Measurements from ENCODE around the gene ARL15. TPM values are rescaled to one million over a fixed set of nuclear protein-coding genes. Genes with fewer than 3 reads are reported as not detected.

ARL15 gene
- total and polyA plus RNA-seq, 2 of the 4 experiments (the other 2 are of a cell fraction), result 7.3 to 19.2 TPM

DNA sequence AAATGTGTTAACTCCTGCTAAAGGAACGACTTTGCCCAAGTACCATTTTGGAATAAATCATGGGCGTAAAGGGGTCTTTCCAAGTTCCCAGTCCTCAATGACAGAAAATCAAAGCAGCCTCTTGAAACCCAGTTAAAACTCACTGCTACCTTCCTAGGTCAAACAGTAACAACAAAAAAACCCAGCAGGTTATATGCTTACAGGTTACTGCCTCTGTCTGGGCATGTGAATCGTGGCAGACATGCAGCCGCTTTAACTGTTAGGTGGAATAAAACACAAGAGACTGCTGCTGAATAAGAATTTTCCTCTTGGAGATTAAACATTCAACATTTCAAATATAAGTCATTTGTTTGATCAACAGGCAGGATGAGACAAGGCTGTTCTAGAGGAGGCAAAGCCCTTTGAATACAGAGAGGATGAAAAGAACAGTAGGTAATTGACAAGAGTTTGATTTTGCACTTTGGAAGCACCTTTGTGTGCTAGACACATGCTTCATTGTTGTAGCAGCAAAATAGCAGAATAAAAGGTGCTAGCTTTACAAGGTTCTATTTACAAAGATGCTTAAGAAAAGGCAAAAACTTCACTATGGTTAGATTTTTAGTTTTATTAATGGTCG lies 430.6 kb downstream of the ARL15 start:
- ChIA-PET CTCF (no interaction called here), POLR2A (ENCODE audit: unreplicated experiment) (no interaction called here)
- Histone ChIP-seq H3K14ac (replicated peaks; ENCODE audit: low read depth, low read length) (no peak overlapping the region), H3K18ac (ENCODE audit: low read depth, low read length) (no peak overlapping the region), H2BK15ac (ENCODE audit: low read depth, low read length) (no peak overlapping the region), H4K20me1 (ENCODE audit: insufficient read depth, low read length) (no peaks in the 10 kb centered on the region), H2AK5ac (ENCODE audit: low read depth, low read length) (no peak overlapping the region), H4K5ac (ENCODE audit: low read depth, low read length) (no peak overlapping the region), H3K4me2 (ENCODE audit: low read depth, low read length) (no peak overlapping the region), H3K23ac (ENCODE audit: low read depth, low read length) (no peak overlapping the region), H3K79me1 (ENCODE audit: low read depth in 1 of 2, low read length in 2 of 2) (no peaks in the 10 kb centered on the region), H4K91ac (ENCODE audit: insufficient read depth, low read depth, low read length) (no peak overlapping the region), H3K27ac (ENCODE audit: insufficient read depth, low read length) (no peak overlapping the region), H2BK20ac (ENCODE audit: low read depth, low read length) (no peak overlapping the region; the same call in 1 of the 2 replicates), H3K27me3 (ENCODE audit: control insufficient read depth, insufficient read depth, low read length) (no peaks in the 10 kb centered on the region), H3K9me3 (ENCODE audit: control insufficient read depth, insufficient read depth, low read length) (no peaks in the 10 kb centered on the region), H2BK5ac (ENCODE audit: low read depth, low read length, poor library complexity, severe bottlenecking) (no peak overlapping the region), H2BK120ac (ENCODE audit: low read depth, low read length) (no peak overlapping the region), H3K4me1 (ENCODE audit: control insufficient read depth, insufficient read depth, low read length) (peaks cover 7% of the 10 kb centered on the region), H3K36me3 (ENCODE audit: control insufficient read depth, insufficient read depth, low read length) (no peaks in the 10 kb centered on the region), H4K8ac (ENCODE audit: low read depth in 2 of 2, low read length in 2 of 2) (no peak overlapping the region), H3K56ac (ENCODE audit: extremely low read depth, insufficient read depth, low read length) (no peak overlapping the region), H3K4ac (ENCODE audit: low read depth, low read length) (no peak overlapping the region), H3K9ac (ENCODE audit: low read depth, low read length) (no peak overlapping the region), H3K9me1 (ENCODE audit: insufficient read depth, low read length) (peaks cover 3% of the 10 kb centered on the region; the same call in 1 of the 2 replicates), H2AFZ (replicated peaks; ENCODE audit: low read length, poor library complexity) (no peak overlapping the region), H2AK9ac (replicated peaks; ENCODE audit: low read depth, low read length, poor library complexity) (no peak overlapping the region), H3K4me3 (ENCODE audit: insufficient read depth, low read depth, low read length) (no peak overlapping the region)
- BruUV-seq (replicated peaks), result no TSS peak
- TF ChIP-seq MAZ (IDR thresholded peaks at IDR 0.05; ENCODE audit: borderline replicate concordance, low read depth, low read length), result no peak
- TF ChIP-seq FOS (IDR thresholded peaks at IDR 0.05; ENCODE audit: low read depth, low read length), result no peak
- TF ChIP-seq NFE2L2 (IDR thresholded peaks at IDR 0.05; ENCODE audit: low read depth, low read length), result no peak
- intact Hi-C loops (cut with micrococcal nuclease) (loop anchor here (5.0 to 10.0 kb wide), 2 partner anchors 398 to 615 kb away; partner anchors contain the start of gene FST), in situ Hi-C loops (cut with MboI; ENCODE audit: low sequenced_read_pairs) (no loop called here), dilution Hi-C loops (cut with HindIII; ENCODE audit: low sequenced_read_pairs, unreplicated experiment) (no loop called here)
- no CpG with 5 or more reads among the region's 5 CpGs for WGBS, 2 experiments (ENCODE audit: extremely low coverage in 2 of 2, insufficient read length in 1 of 2)
- ATAC-seq (ENCODE audit: low read depth) (no peak), DNase-seq (no peak)
